Mucosa of gallbladder (tissue), 1 donor: ENCODE results near the gene MAP7. TPM values are rescaled to one million over a fixed set of nuclear protein-coding genes. Genes with fewer than 3 reads are reported as not detected.
"Not testable (repeated sequence)": the region's sequence is repeated elsewhere in the genome, so short reads cannot be mapped to it uniquely, and the experiment has no call there.

Experiments used
- DNase-seq: peaks from one replicate; pipeline ENCODE4 v3.0.0-alpha.2; 2020; ENCODE audit warnings: low spot score
- total RNA-seq: library from RNA; stranded (reverse); gene quantifications from one replicate; pipeline ENCODE4 v1.2.1, GENCODE V29; 2021
- donor health status: DM: no; HTN: no; CAD: no.

The MAP7 gene
- total RNA-seq, 1 donor from 2014 or later: 56.8 TPM

- DNase-seq: no peak
Measured at GRCh38 chr6:136503303-136504029, 46.8 kb downstream of the MAP7 start.

DNA sequence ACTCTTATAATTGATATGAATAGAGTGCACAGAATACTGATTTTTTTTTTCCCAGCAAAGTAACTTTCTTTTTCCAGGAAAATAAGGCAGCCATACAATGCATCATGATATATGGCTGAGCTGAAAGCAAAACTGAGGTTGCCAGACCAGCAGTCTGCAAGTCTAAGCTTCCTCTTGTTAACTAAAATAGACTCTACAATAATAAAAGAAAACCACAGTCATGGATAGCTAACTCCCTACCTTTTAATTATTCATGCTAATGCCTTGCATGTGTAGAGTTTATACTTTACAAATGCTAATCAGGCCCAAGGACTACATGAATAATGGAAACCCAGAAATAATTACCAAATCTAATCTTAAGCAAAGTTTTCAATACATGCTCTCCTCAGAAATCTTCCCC lies 47.4 kb downstream of the MAP7 start:
- DNase-seq: no peak

DNA sequence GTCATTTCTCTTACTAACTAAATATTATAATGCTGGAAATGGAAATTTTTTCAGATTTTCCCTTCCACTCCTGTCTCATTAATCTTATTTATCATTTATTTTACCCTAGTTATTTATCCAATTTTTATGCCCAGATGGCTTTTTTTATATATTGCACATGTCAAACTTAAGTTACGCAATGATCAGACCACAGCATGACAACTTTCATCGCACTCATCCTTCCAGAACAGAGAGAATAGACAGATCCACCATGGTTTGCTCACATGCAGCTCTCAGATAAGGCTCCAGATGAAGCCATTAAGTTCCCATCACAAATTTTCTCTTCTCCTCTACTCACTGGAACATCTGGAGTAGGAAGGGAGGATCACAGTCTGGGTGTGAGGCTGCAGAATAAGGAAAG lies 48.7 kb downstream of the MAP7 start:
- DNase-seq: no peak

- no peak for DNase-seq
Measured at GRCh38 chr6:136501096-136501495, 49.1 kb downstream of the MAP7 start.

- DNase-seq: no peak
Measured at GRCh38 chr6:136500414-136500813, 49.8 kb downstream of the MAP7 start.

DNA sequence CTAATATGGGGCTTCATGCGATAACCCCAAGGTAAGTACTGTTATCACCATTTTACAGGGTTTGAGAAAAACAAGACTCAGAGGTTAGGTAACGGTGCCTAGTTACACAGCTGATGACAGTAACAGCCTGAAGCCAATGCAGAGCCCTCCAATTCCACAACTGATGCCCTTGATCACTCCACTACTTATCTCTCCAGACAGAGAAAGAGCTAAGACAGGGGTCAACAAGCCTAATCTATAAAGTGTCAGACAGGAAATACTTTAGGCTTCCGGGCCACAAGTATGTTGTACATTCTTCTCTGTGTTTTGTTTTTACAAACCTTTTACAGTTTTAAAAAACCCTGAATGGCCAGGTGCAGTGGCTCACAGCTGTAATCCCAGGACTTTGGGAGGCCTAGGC lies 50.9 kb downstream of the MAP7 start:
- no peak for DNase-seq

- not testable (repeated sequence) for DNase-seq
Measured at GRCh38 chr6:136496449-136496848, 53.8 kb downstream of the MAP7 start.

DNA sequence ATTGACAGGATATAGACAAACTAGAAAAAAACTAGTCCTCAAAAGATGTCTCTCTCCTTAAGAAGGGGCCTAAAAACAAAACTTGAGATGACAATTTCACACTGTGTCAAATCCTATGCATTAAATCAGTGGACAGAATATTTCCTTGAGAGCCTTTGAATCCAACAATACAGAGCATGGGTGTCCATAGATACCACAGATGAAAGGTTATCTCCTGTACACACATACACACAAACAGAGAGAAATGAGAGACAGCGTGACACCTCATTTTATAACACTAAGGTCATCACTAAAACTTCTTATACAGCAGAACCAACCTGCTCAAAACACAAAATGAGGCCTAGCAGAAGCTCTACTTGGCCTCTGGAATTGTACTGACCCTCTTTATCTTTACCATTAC lies 55.5 kb downstream of the MAP7 start:
- no peak for DNase-seq

GRCh38 chr6:136494059-136494458 lies 56.2 kb downstream of the MAP7 start:
- no peak for DNase-seq

DNA sequence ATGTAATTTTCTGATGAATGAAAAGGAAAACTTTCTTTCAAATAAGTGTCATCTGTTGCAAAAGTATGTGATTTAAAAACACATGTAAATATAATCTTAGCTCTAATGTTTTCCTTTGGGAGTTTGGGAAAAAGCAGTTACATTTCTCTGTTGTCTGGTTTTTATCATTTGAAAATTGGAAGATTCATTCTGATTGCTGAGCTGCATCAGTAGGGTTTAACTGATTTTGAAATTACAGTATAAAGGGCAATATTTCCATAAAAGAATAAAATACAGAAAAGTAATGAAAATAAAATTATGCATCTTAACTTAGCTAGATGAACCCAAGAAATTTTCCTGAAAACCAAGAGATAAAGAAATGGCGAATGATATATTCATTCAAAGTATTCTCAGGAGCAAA lies 57.8 kb downstream of the MAP7 start:
- no peak for DNase-seq

GRCh38 chr6:136491754-136492153 lies 58.5 kb downstream of the MAP7 start:
- DNase-seq: no peak

DNA sequence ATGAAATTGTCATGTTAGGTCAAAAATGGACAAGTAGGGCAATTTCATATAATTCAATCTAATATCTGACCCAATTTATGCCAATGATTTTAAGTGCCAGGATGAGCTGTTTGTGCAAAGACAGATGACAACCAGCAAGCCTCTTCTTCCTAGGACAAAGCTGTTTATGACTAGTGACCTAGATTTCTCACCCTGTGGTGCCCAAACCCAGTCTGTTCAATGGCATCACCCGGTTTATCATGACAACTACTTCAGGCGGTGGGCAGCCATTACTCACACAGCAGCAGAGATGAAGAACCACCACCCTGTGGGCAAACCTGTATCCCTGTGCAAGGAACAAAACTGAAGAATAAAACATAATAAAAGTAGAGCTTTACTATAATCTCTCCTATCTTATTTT lies 59.0 kb downstream of the MAP7 start:
- DNase-seq: no peak

DNA sequence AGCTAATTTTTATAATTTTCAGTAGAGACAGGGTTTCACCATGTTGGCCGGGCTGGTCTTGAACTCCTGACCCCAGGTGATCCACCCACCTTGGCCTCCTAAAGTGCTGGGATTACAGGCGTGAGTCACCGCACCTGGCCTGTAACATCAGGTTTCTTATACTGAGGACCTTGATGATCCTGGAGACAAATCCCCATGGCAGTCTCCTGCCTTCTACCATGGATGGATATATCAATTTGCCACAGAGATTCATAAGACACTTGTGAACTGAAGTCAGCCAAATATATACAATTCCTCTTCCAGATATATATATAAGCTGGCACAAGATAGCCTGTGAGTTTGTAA lies 60.6 kb downstream of the MAP7 start:
- DNase-seq: not testable (repeated sequence)

DNA sequence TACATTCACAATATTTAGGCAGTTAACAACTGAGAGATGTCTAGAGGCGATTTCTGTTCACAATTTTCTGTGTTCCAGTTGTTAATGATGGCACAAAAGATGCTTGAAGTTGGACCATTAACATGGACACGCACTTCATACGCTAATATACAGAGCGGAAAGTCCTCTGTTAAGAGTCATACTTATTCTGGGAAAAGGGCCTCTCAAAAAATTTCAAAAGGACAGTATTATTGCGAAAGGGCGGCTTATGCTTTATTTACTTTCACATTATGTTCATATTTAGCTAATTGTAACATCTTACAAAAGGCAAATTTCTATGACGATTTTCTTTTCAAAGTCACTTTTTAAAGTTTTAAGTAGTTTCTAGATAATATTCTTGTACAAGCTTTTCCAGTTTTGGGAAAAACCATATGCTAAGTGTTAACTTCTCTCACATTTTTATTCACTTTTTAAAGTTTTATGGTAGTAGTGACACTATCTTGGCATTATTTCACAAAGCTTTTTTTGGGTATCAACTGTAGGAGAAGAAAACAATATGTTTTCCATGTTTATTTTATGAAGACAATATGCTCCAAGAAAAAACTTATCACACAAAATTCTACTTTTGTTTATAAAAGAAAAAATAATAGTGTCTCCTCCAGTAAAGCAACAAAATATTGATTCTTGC lies 62.3 kb downstream of the MAP7 start:
- no peak for DNase-seq

- DNase-seq: no peak
Measured at GRCh38 chr6:136486357-136486756, 63.9 kb downstream of the MAP7 start.

DNA sequence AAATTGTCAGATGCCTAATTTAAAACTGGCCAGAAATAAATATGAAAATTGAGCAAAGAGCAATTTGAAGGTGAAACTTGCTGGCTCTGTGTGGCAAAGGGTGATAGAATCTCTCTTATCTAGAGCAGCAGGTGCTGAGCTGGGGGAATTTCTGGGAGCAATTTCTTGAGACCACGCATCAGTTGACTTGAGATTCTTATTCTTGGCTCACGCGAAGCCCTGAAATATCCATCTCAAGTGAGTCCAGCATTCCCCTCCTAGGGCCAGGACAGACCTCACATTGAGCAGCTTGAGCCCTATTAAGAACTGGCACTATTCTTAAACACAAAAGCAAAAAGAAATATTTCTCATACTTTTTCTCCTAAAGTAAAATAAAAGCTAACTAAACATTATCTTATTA lies 66.3 kb downstream of the MAP7 start:
- no peak for DNase-seq

- not testable (repeated sequence) for DNase-seq
Measured at GRCh38 chr6:136483005-136483404, 67.2 kb downstream of the MAP7 start.

DNA sequence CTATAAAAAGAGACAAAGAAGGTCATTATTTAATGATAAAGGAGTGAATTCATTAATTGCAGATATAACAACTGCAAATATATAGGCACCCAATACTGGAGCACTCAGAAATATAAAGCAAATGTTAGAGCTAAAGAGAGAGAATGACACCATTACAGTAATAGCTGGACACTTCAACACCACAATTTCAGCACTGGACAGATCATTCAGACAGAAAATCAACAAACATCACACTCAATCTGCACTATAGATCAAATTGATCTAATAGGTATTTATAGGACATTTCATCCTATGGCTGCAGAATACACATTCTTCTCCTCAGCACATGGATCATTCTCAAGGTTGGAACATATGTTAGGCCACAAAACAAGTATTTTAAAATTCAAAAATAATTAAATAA lies 72.7 kb downstream of the MAP7 start:
- no peak for DNase-seq

DNA sequence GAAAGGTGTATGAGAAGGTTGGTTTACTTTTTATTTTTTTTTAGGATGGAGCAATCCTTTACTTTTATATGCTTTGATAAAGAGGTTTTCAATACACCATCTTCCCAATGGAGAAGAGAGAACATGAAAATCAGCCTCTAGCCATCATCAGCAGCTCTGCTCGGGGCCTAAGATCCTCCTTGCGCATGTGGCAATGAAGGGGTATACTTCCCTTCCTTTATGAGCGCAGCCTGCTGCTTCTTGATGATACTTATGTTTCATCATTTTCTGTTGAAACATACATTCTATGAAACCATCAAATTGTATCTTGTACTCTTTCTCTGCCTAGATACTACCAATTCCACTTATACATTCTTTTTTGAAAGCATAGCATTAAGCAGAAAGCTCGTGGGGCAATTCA lies 74.5 kb downstream of the MAP7 start:
- no peak for DNase-seq

DNA sequence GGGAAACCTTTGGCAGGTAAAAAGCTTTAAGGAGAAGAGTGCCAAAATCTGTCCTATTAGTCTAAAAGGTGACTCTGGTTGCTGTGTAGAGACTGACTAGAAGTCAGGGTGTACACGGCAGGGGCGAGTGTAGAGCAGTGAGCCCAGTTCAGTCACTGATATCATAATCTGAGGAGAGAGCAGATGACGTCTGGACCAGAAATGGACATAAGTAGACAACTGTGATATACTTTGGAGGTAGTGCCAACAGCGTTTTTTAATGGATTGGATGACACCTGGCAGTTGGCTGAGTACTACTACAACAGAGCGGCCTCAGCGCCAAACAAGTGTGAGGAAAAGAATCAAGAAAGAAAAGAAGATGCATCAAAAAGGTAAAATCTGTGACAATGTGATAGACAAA lies 76.0 kb downstream of the MAP7 start:
- DNase-seq: no peak

DNA sequence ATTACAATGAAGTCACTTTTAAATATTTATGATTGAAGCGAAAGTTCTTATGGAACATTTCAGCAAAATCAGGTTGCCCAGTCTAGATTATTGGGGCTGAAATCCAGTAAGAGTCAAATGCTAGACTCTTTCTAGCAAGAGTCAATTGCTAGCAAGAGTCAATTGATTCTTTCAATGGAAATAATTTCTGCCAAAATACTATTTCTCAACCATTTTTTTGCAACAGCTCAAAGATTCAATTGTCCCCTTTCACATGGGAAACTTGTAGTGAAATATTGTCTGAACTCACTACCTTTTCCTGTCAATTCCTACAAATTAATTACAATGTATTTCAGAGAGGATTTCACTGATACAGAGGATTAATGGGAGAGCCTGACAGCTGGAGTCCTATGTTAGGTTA lies 78.3 kb downstream of the MAP7 start:
- DNase-seq: no peak

GRCh38 chr6:136471372-136471771 lies 78.8 kb downstream of the MAP7 start:
- DNase-seq: no peak

- DNase-seq: no peak
Measured at GRCh38 chr6:136470044-136470443, 80.2 kb downstream of the MAP7 start.

- no peak for DNase-seq
Measured at GRCh38 chr6:136469154-136469553, 81.1 kb downstream of the MAP7 start.
